Lower leg skin (tissue), 3 donors: ENCODE results near the gene STRIP2.

Experiments used
- CTCF ChIP-seq, 3 donors: fragments of 450-650 bp; IDR thresholded peaks; one replicate each; pipeline ENCODE4 v1.5.1; 2016; ENCODE audit warnings: antibody characterized with exemption in 3 of 3, mild to moderate bottlenecking in 3 of 3, moderate library complexity in 2 of 3
- POLR2A ChIP-seq, 2 donors: fragments of 450-650 bp; IDR thresholded peaks; one replicate each; pipeline ENCODE4 v1.6.1; 2016 to 2017; ENCODE audit warnings: antibody characterized with exemption in 2 of 2, mild to moderate bottlenecking in 1 of 2, moderate library complexity in 1 of 2

- TF ChIP-seq POLR2A (IDR thresholded peaks at IDR 0.05) (no peak), CTCF (IDR thresholded peaks at IDR 0.05) (no peak)
Observed at GRCh38 chr7:129499999-129500398, 65.8 kb downstream of the STRIP2 start.
